HepG2 (cell line): ENCODE measurements around the gene COL25A1. TPM values are rescaled to one million over a fixed set of nuclear protein-coding genes. Genes with fewer than 3 reads are reported as not detected.

ENCODE experiments used
- HNF1B ChIP-seq: sonication (generic); formaldehyde crosslinking; IDR thresholded peaks from 2 replicates; pipeline ENCODE4 v1.5.1; 2020; ENCODE audit warnings: mild to moderate bottlenecking, moderate library complexity, missing genetic modification reagents
- MXD3 ChIP-seq: IDR thresholded peaks from 2 replicates; pipeline ENCODE4 v1.6.1; 2016; ENCODE audit warnings: mild to moderate bottlenecking, missing biosample characterization, missing genetic modification reagents
- PITX1 ChIP-seq: sonication (generic); formaldehyde crosslinking; IDR thresholded peaks from 2 replicates; pipeline ENCODE4 v1.5.1; 2020; ENCODE audit warnings: mild to moderate bottlenecking, missing genetic modification reagents
- TCF12 ChIP-seq, 2 experiments: fragments of 450-650 bp in 1 of 2; sonication (generic) in 1 of 2; formaldehyde crosslinking in 1 of 2; IDR thresholded peaks; 2 replicates each; pipeline versions ENCODE4 v1.6.1 to v1.8.0; 2017 to 2022; ENCODE audit warnings: antibody characterized with exemption in 1 of 2, mild to moderate bottlenecking in 1 of 2, missing genetic modification reagents in 1 of 2, moderate library complexity in 1 of 2
- TFAP4 ChIP-seq: sonication (generic); IDR thresholded peaks from 2 replicates; pipeline ENCODE4 v1.6.1; 2016; ENCODE audit warnings: low read depth, borderline replicate concordance
- ZBTB42 ChIP-seq: sonication (generic); formaldehyde crosslinking; IDR thresholded peaks from 2 replicates; pipeline ENCODE4 v1.5.0; 2020; ENCODE audit warnings: mild to moderate bottlenecking, missing genetic modification reagents
- ZNF138 ChIP-seq: sonication (generic); formaldehyde crosslinking; IDR thresholded peaks from 2 replicates; pipeline ENCODE4 v1.5.0; 2020; ENCODE audit warnings: mild to moderate bottlenecking, low read depth, missing genetic modification reagents
- polyA plus RNA-seq, 8 experiments: library from polyadenylated mRNA; depleted of rRNA in 3 of 8; stranded (reverse) in 7 of 8; unstranded in 1 of 8; fragments of >200 nt; fragmentation: Illumina TruSeq in 4 of 8; extraction: Trizol in 4 of 8; gene quantifications; 2 replicates each; pipeline versions ENCODE4 v1.2.1 to v1.2.3, GENCODE V29; 2011 to 2016; ENCODE audit warnings: low read depth in 4 of 8, missing spikeins in 1 of 8, mixed read lengths in 1 of 8; ENCODE audit not compliant: insufficient read depth in 1 of 8
- total RNA-seq, 5 experiments: library from RNA; depleted of rRNA; stranded (reverse); fragments of >200 nt; fragmentation: Illumina TruSeq; extraction: Trizol; gene quantifications; 2 replicates each; pipeline ENCODE4 v1.2.3, GENCODE V29; 2016; ENCODE audit warnings: low read depth in 1 of 5
- TF ChIP-seq, protein P1 (sequence below): sonication (generic); formaldehyde crosslinking; IDR thresholded peaks from 2 replicates; pipeline ENCODE4 v1.5.1; 2020; ENCODE audit warnings: mild to moderate bottlenecking, missing genetic modification reagents, moderate library complexity

The COL25A1 gene
- total and polyA plus RNA-seq, 2 of the 13 experiments (the other 11 are each of a cell fraction or from before 2014, with no cell fraction given) = not detected

DNA sequence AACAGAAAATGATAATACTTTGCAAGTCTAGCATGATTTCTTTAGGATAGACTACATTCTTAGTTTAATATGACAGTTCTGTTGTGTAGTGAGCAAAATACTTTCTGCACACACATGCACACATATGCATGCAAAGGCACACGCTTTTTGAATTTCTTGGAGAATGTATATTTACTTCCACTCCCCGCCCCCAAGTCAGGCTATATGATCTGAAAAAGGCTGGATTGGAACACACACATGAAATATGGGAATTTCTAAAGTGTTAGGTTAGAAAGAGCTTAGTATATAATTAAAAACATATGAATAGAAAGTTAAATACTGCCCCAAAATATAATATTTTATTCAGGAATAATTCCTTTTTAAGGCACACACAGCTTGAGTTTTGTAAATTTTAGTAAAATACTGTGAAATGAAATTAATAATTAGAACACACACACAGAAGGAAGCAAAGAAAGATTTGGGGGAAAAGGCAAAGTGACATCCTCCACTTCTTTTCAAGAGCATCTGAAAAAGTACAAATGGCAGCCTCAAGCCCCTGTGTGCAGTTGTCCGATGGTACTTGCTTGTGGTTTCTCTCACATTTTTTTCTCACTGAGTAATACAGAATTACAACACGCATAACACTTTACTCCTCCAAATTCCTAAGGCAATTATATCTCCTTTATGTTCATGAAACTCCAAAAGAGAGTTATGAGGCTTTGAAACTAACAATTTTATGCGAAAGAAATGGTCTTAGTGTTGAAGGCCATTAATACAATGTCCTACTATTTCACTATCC is 310.7 kb downstream of the COL25A1 start (continued):
- no peak for TF ChIP-seq MXD3 (CRISPR knock-in tag)
- TF ChIP-seq ZNF138 (CRISPR knock-in tag) = no peak
- TF ChIP-seq TCF12 (IDR thresholded peaks at IDR 0.05) = no peak
- TF ChIP-seq TCF12 (CRISPR knock-in tag; IDR thresholded peaks at IDR 0.05) = no peak
- TF ChIP-seq HNF1B (CRISPR knock-in tag) = no peak
- TF ChIP-seq PITX1 (CRISPR knock-in tag) = no peak
- TF ChIP-seq TFAP4 = no peak
- no peak for TF ChIP-seq ZBTB42 (CRISPR knock-in tag)
- TF ChIP-seq, protein P1, sequence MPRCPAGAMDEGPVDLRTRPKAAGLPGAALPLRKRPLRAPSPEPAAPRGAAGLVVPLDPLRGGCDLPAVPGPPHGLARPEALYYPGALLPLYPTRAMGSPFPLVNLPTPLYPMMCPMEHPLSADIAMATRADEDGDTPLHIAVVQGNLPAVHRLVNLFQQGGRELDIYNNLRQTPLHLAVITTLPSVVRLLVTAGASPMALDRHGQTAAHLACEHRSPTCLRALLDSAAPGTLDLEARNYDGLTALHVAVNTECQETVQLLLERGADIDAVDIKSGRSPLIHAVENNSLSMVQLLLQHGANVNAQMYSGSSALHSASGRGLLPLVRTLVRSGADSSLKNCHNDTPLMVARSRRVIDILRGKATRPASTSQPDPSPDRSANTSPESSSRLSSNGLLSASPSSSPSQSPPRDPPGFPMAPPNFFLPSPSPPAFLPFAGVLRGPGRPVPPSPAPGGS (CRISPR knock-in tag) = no peak
